Trophoblast cell (in vitro differentiated cells and primary cell): ENCODE results near the gene FAM229A.
A peak's percentile ranks its signal among the peaks of the same experiment; 100 is the strongest.

Experiments
- DNase-seq, 2 donors: peaks; one replicate each; pipeline ENCODE4 v3.0.0-alpha.2; 2016
- H2AFZ ChIP-seq: 2 replicates; pipeline ENCODE4 v1.6.1; 2013; ENCODE audit warnings: low read length, moderate library complexity, mild to moderate bottlenecking; ENCODE audit not compliant: insufficient read depth, poor library complexity
- H2AK5ac ChIP-seq: 2 replicates; pipeline ENCODE4 v1.6.1; 2013; ENCODE audit warnings: mild to moderate bottlenecking, low read length
- H2BK120ac ChIP-seq: 2 replicates; pipeline ENCODE4 v1.6.1; 2013; ENCODE audit warnings: low read length, mild to moderate bottlenecking, moderate library complexity; ENCODE audit not compliant: insufficient read depth, poor library complexity
- H2BK12ac ChIP-seq: 2 replicates; pipeline ENCODE4 v1.6.1; 2013; ENCODE audit warnings: mild to moderate bottlenecking, low read length, moderate library complexity
- H2BK5ac ChIP-seq: 2 replicates; pipeline ENCODE4 v1.6.1; 2013; ENCODE audit warnings: low read length, low read depth, moderate library complexity, mild to moderate bottlenecking; ENCODE audit not compliant: poor library complexity
- H3K14ac ChIP-seq: 2 replicates; pipeline ENCODE4 v1.6.1; 2013; ENCODE audit warnings: mild to moderate bottlenecking, low read length
- H3K18ac ChIP-seq: 2 replicates; pipeline ENCODE4 v1.6.1; 2013; ENCODE audit warnings: mild to moderate bottlenecking, low read length
- H3K23ac ChIP-seq: 2 replicates; pipeline ENCODE4 v1.6.1; 2013; ENCODE audit warnings: low read length
- H3K27ac ChIP-seq: 2 replicates; pipeline ENCODE4 v1.5.1; 2013; ENCODE audit warnings: low read depth, mild to moderate bottlenecking, inconsistent platforms, low read length, moderate library complexity
- H3K27me3 ChIP-seq: 2 replicates; pipeline ENCODE4 v1.6.1; 2013; ENCODE audit warnings: inconsistent platforms, mild to moderate bottlenecking, low read length, moderate library complexity; ENCODE audit not compliant: insufficient read depth
- H3K36me3 ChIP-seq, 2 experiments: 1 replicate in 1 of 2; 2 replicates in 1 of 2; pipeline ENCODE4 v1.6.1; 2013; ENCODE audit warnings: low read length in 2 of 2, mild to moderate bottlenecking in 2 of 2, moderate library complexity in 1 of 2; ENCODE audit not compliant: insufficient read depth in 2 of 2, control insufficient read depth in 1 of 2
- H3K4ac ChIP-seq: 2 replicates; pipeline ENCODE4 v1.6.1; 2013; ENCODE audit warnings: low read depth, mild to moderate bottlenecking, low read length, moderate library complexity
- H3K4me1 ChIP-seq, 2 experiments: 1 replicate in 1 of 2; 2 replicates in 1 of 2; pipeline ENCODE4 v1.6.1; 2013; ENCODE audit warnings: low read length in 2 of 2, mild to moderate bottlenecking in 2 of 2, moderate library complexity in 1 of 2; ENCODE audit not compliant: insufficient read depth in 2 of 2, control insufficient read depth in 1 of 2
- H3K4me2 ChIP-seq: 2 replicates; pipeline ENCODE4 v1.6.1; 2013; ENCODE audit warnings: inconsistent platforms, mild to moderate bottlenecking, low read length, moderate library complexity
- H3K4me3 ChIP-seq: 2 replicates; pipeline ENCODE4 v1.5.1; 2013; ENCODE audit warnings: mild to moderate bottlenecking, low read depth, low read length, inconsistent platforms
- H3K79me1 ChIP-seq: one replicate; pipeline ENCODE4 v1.6.1; 2013; ENCODE audit warnings: low read length
- H3K79me2 ChIP-seq: 2 replicates; pipeline ENCODE4 v1.6.1; 2013; ENCODE audit warnings: low read length, mild to moderate bottlenecking; ENCODE audit not compliant: control insufficient read depth, insufficient read depth, poor library complexity
- H3K9ac ChIP-seq: 2 replicates; pipeline ENCODE4 v1.6.1; 2013; ENCODE audit warnings: mild to moderate bottlenecking, low read length
- H3K9me3 ChIP-seq: 2 replicates; pipeline ENCODE4 v1.6.1; 2013; ENCODE audit warnings: low read depth, mild to moderate bottlenecking, control low read depth, inconsistent platforms, low read length; ENCODE audit not compliant: insufficient read depth
- H4K12ac ChIP-seq: 2 replicates; pipeline ENCODE4 v1.6.1; 2013; ENCODE audit warnings: low read depth, mild to moderate bottlenecking, low read length, moderate library complexity
- H4K8ac ChIP-seq: 2 replicates; pipeline ENCODE4 v1.6.1; 2013; ENCODE audit warnings: low read depth, mild to moderate bottlenecking, low read length, moderate library complexity
- H4K91ac ChIP-seq: one replicate; pipeline ENCODE4 v1.6.1; 2013; ENCODE audit warnings: low read depth, mild to moderate bottlenecking, low read length, moderate library complexity
- WGBS: extraction: QIAGEN DNeasy Blood & Tissue Kit; methylation state at CpG from one replicate; pipeline ENCODE4 v1.1.7; 2013; ENCODE audit warnings: missing lambda C conversion rate; ENCODE audit not compliant: insufficient read length, insufficient coverage; ENCODE audit errors: extremely low coverage; 5-methylcytosine and 5-hydroxymethylcytosine counted together

The FAM229A gene

GRCh38 chr1:32404946-32405345 is 42.7 kb upstream of the FAM229A start:
- H3K9ac ChIP-seq = no peak overlapping the region
- H3K23ac ChIP-seq = no peak overlapping the region
- H3K9me3 ChIP-seq = peaks cover 2% of the 10 kb centered on the region
- WGBS = no CpG with 5 or more reads among the region's 2 CpGs
- H3K4me3 ChIP-seq = no peak overlapping the region
- no peak overlapping the region for H3K4ac ChIP-seq
- H2BK120ac ChIP-seq = no peak overlapping the region
- H3K36me3 ChIP-seq = no peaks in the 10 kb centered on the region
- H3K79me2 ChIP-seq = no peaks in the 10 kb centered on the region
- no peak overlapping the region for H3K27ac ChIP-seq
- no peak for DNase-seq
- no peak overlapping the region for H4K8ac ChIP-seq
- H3K79me1 ChIP-seq = peaks cover 3% of the 10 kb centered on the region
- H4K91ac ChIP-seq = no peak overlapping the region
- H2BK12ac ChIP-seq = no peak overlapping the region
- H2AK5ac ChIP-seq = no peak overlapping the region
- no peak overlapping the region for H4K12ac ChIP-seq
- no peaks in the 10 kb centered on the region for H3K27me3 ChIP-seq
- peaks cover 0 to 6% of the 10 kb centered on the region in 2 experiments for H3K4me1 ChIP-seq
- H3K4me2 ChIP-seq = no peak overlapping the region
- no peak overlapping the region for H2AFZ ChIP-seq
- H2BK5ac ChIP-seq = no peak overlapping the region
- no peak overlapping the region for H3K18ac ChIP-seq
- H3K14ac ChIP-seq = no peak overlapping the region

DNA sequence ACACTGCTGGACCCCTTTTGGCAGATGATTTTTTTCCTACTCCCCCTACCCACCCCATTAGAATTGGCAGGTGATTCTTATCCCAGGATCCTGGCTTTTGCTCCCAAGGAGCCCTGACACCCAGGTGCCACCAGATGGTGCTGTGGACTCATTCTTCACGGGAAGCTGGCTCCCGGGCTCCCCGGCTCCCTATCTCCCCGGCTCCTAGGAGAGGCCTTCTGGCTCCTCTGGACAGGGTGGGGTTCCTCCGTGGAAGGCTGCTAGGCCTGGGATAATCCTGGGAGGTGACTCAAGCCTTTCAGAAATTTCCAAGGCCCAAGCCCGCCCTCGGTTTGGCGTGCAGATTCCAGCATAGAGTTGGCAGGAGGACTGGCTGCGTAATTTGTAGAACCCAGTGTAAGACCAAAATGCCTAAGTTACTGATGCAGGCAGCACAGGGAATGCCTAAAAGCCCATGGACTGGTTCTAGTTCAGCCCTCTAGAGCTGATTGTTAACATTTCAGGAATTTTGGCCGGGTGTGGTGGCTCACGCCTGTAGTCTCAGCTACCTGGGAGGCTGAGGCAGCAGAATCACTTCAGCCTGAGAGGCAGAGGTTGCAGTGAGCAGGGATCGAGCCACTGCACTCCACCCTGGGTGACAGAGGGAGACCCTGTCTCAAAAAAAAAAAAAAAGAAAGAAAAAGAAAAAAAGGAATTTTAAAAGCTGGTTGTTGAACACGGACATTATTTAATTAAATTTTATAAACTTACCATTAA is 38.8 kb upstream of the FAM229A start:
- Histone ChIP-seq H2AFZ (peak overlapping the region; percentile 66), H3K79me1 (peaks cover 3% of the 10 kb centered on the region), H2BK120ac (peak overlapping the region; percentile 47), H2BK5ac (no peak overlapping the region), H3K9ac (no peak overlapping the region), H3K18ac (no peak overlapping the region), H3K79me2 (no peaks in the 10 kb centered on the region), H3K4me3 (no peak overlapping the region), H4K91ac (peak overlapping the region; percentile 25), H3K4ac (no peak overlapping the region), H3K36me3 (no peaks in the 10 kb centered on the region), H2AK5ac (peak overlapping the region; percentile 87), H4K12ac (peak overlapping the region; percentile 26), H3K14ac (no peak overlapping the region), H2BK12ac (peak overlapping the region; percentile 72), H3K27ac (no peak overlapping the region), H3K27me3 (no peaks in the 10 kb centered on the region), H3K23ac (no peak overlapping the region), H4K8ac (peak overlapping the region; percentile 42), H3K9me3 (no peaks in the 10 kb centered on the region), H3K4me2 (peak overlapping the region; percentile 25), H3K4me1 (peaks cover 0 to 4% of the 10 kb centered on the region in 2 experiments)
- no CpG with 5 or more reads among the region's 13 CpGs for WGBS
- DNase-seq = peak; percentile 86 to 88

GRCh38 chr1:32399843-32400242 is 37.6 kb upstream of the FAM229A start:
- Histone ChIP-seq H3K18ac (no peak overlapping the region), H2AK5ac (no peak overlapping the region), H3K27ac (no peak overlapping the region), H3K4me3 (no peak overlapping the region), H2BK12ac (no peak overlapping the region), H3K79me2 (no peaks in the 10 kb centered on the region), H2AFZ (no peak overlapping the region), H4K8ac (no peak overlapping the region), H3K36me3 (no peaks in the 10 kb centered on the region), H2BK5ac (no peak overlapping the region), H3K23ac (no peak overlapping the region), H3K9me3 (no peaks in the 10 kb centered on the region), H3K27me3 (no peaks in the 10 kb centered on the region), H2BK120ac (no peak overlapping the region), H3K4me2 (no peak overlapping the region), H3K4ac (no peak overlapping the region), H4K12ac (no peak overlapping the region), H3K9ac (no peak overlapping the region), H3K14ac (no peak overlapping the region), H3K79me1 (peaks cover 5% of the 10 kb centered on the region), H4K91ac (no peak overlapping the region), H3K4me1 (no peaks in the 10 kb centered on the region)
- DNase-seq = no peak
- WGBS = no CpG with 5 or more reads among the region's 4 CpGs

DNA sequence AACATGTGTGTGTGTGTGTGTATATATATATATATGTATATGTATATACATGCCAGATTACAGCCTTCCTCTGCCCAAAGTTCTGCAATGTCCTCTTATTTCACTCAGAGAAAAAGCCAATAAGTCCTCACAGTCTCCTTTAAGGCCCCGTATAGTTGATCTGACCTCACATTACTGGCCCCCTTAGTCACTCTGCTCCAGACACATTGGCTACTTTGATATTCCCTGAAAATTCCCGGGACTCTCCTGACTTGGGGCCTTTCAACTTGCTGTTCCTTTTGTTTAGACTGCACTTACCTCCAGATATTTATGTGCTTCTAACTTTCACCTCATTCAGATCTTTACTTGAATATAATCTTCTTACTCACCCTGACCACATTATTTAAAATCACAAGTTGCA is 36.1 kb upstream of the FAM229A start:
- Histone ChIP-seq H3K23ac (no peak overlapping the region), H3K27ac (no peak overlapping the region), H3K79me2 (peaks cover 5% of the 10 kb centered on the region), H3K27me3 (no peaks in the 10 kb centered on the region), H3K9me3 (peaks cover 3% of the 10 kb centered on the region), H3K4me1 (peaks cover under 1% of the 10 kb centered on the region in 2 experiments), H3K36me3 (no peaks in the 10 kb centered on the region), H3K4me3 (no peak overlapping the region), H3K79me1 (peaks cover 9% of the 10 kb centered on the region), H4K12ac (no peak overlapping the region), H2AK5ac (no peak overlapping the region), H3K9ac (no peak overlapping the region), H3K4me2 (no peak overlapping the region), H4K91ac (no peak overlapping the region), H3K4ac (no peak overlapping the region), H4K8ac (no peak overlapping the region), H2BK12ac (no peak overlapping the region), H2BK5ac (no peak overlapping the region), H2BK120ac (no peak overlapping the region), H3K18ac (no peak overlapping the region), H2AFZ (no peak overlapping the region), H3K14ac (no peak overlapping the region)
- no peak for DNase-seq
- WGBS = no CpG with 5 or more reads among the region's 2 CpGs
